Middle frontal gyrus (tissue), 1 donor: ENCODE data around the gene PPP2CA.
"Not testable (repeated sequence)": the region's sequence is repeated elsewhere in the genome, so short reads cannot be mapped to it uniquely, and the experiment has no call there.

ENCODE experiments used
- DNase-seq: peaks from one replicate; pipeline ENCODE4 v3.0.0-alpha.2; 2015; ENCODE audit warnings: low spot score; ENCODE audit errors: extremely low spot score

Gene PPP2CA

DNA sequence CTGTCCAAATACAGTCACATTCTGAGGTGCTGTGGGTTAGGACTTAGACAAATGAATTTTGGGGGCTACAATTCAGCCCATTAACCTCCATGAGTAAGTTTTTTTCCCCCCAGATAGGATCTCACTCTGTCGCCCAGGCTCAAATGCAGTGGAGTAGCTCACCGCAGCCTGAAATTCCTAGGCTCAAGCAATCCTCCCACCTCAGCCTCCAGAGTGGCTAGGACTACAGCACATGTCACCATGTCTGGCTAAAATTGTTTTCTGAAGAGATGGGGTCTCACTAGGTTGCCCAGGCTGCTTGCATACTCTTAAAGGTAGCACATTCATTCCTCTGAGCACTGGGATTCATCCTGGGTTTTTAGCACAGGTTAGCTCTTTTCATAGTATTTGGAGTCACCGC lies 22.2 kb downstream of the PPP2CA start:
- DNase-seq: no peak

GRCh38 chr5:134195666-134196065 lies 30.2 kb downstream of the PPP2CA start:
- no peak for DNase-seq

GRCh38 chr5:134189031-134189430 lies 36.8 kb downstream of the PPP2CA start:
- DNase-seq: no peak

- DNase-seq: no peak
Observed at GRCh38 chr5:134188092-134188491, 37.8 kb downstream of the PPP2CA start.

DNA sequence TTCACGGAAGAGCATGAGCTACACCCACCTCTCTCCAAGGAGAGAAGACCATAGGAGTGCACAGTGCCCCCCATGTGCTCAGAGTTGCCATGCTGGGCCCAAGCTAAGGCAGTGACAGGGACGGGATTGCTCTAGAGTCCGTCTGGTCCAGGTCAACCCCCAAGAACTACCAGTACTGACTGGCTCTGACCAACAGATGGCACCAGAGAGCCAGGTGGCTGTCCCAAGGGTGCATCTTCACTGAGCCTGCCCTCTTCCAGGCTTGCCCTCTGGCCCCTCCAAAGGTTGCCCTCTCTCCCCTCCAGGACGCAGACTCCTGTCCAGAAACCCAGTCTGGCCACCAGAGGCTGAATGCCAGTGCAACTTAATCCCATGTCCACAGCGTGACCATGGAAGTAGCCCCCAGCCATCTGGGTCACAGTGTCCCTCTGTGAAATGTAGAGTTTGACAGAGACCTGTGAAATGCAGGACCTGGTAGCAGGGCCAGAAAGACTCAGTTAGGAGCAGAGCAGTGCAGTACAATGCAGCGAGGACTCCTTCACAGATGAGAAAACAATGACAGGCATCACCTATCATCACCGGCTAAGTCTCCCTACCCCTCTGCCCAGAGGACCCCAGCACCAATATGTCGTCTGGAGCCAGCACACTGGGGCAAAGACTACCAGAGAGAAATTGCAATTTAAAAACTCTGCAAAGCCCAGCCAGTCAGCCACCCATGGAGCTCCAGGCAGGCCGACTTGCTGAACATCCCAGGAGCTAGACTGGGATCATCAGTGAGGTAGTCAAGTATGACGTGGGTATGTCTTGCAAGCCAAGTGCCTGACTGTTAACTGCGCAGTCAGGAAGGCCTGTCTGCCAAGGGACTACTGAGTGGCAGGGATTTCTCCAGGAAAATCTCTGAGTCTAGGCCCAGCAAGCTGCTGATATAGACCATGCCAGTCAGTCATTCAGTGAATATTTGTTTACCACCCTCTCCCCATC lies 41.4 kb downstream of the PPP2CA start:
- no peak for DNase-seq

DNA sequence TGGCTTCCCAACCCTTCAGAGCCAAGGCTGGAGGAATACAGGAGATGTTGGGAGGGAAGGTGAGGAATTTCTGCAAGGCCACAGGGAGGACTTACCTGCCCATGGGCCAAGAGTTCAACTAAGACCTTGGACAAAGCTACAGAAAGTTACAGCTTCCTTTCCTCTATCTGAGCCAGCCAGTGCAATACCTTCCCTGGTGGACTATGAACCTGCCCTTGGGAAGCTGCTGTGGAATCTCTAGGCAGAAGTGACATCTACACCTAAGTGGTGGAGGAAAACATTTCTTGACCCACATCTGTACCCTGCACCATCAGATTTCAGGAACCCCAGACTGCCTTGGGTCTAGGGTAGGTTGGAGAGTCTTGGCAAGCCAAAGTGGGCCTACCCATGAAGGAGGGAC lies 42.4 kb downstream of the PPP2CA start:
- no peak for DNase-seq

DNA sequence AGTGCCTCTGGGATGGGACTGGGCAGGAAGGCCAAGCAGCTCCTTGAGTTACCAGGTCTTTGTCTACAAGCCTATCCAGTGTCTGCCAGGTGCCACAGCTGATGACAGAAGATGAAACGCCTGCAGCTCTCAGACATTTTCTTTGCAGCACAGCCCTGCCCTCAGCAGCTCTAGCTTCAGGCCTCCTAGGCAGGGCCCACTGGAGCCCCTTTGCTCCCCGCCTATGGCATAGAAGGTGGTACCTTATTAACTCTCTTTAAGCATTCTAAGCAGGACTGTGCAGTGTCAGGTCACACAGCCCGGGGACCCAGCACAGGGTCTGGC lies 47.8 kb downstream of the PPP2CA start:
- DNase-seq: no peak

GRCh38 chr5:134177369-134178095 lies 48.3 kb downstream of the PPP2CA start:
- DNase-seq: no peak

DNA sequence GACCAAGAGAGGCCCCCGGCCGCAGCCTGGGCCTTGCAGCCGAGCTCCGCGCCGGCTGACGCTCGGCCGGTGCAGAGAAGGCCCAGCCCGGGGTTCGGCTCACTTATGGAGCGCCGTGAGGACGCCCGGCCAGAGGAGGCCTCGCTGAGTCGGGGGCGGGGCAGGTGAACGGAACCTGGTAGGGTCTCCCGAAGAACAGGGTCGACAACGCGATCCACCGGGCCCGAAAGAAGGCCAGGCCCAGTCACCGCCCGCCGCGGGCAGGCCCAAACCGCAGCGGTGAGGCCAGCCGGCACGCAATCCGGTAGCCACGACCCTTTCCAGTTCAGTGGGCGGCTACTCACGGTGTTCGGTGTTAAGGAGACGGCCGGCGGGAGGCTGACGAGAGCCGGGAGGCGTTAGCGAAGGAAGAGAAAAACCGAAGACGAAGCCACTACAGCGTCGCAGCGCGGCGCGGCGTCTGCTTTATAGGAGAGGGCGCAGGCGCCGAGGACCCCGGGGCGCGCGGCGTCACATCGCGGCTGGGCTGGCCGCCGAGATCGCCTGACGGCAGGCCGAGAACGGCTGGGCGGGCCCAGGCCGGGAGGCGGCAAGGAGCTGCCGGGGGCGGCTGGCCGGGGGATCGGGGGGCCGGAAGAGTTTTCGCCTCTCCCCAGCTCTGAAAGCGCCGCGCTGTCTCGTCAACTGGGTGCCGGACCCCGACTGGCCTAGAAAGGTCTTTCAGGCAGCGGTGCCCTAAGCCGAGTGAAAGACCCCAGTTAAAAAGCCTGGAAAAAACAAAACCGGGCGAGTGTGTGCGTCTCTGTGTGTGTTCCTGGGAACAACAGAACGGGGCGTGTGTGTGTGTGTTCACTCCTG lies 49.1 kb downstream of the PPP2CA start, which contains the start of gene SKP1:
SKP1 (minus strand) TSS at position 440 of the 858 bp plus-strand sequence. CDS start 2,928 bp downstream, outside the sequence.
- peak; percentile 70 for DNase-seq

DNA sequence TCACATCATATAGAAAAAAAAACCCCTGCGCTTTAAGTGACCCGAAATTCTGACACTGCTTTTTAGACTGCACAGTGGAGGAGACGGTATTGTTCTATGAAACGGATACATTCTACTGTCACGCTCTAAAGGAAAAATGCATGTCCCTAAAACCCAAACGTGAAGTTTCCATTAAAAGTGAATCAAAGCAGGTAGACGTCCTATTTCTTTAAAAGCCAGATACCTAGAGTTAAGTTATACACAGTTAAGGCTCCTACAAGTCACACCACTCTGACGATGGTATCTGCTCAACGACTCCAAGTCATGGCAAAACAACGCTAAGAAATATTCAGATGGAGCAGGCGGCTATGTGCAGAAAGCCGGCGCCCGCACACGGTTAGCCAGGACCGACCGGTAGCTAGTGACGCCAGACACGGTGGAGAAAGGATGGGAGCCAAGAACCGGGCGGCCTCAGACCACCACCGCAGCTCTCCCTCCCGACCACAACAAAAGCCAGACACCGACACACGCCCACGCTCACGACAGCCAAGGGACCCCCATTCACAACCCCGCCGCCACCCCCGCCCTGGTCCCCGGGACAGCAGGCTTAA lies 49.9 kb downstream of the PPP2CA start:
- DNase-seq: no peak

DNA sequence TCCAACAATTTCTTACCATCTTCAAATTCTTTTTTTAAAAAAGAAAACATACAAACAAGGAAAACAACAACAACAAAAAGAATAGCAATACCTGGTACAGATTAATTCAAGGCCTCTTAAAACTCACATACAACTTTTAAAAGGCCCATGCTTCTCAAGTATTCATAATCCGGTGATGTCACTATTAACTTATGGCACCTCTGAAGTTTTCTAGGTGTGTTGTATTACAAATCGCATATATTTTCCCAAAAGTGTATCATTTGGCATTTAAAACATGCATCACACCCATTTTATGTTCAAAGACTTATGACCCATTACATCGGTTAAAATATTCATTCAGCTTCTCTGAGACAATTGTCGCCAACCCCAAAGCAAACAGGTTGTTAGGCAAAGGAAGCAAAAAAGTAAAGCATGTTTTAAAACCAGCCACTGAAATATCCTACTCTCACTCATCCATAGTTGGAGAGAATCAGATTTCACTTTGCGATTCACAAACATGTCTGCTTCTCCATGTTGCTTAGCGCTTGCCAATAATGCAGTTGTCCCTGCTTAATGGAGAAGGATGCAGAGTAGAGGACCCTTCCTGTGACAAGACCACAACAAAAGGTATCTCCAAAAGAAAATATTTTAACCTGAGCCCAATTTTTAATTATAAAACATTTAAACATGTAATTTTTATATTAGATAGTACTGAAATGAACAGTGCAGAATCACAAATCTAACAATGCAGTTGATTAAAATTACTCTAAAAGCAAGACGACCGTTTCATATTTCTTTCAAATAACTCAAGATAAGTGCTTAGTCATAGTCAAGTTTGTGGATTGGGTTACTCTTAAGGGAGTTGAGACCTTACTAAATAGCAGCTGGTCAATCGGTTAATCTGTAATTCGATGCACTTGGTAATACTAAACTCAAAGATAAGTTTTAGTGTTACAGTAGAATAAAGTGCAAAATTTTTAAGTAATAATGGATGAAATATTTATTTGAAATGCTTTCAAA lies 50.7 kb downstream of the PPP2CA start:
- DNase-seq: no peak

- no peak for DNase-seq
Observed at GRCh38 chr5:134171972-134172371, 53.9 kb downstream of the PPP2CA start.

GRCh38 chr5:134162592-134162991 lies 63.3 kb downstream of the PPP2CA start:
- no peak for DNase-seq

DNA sequence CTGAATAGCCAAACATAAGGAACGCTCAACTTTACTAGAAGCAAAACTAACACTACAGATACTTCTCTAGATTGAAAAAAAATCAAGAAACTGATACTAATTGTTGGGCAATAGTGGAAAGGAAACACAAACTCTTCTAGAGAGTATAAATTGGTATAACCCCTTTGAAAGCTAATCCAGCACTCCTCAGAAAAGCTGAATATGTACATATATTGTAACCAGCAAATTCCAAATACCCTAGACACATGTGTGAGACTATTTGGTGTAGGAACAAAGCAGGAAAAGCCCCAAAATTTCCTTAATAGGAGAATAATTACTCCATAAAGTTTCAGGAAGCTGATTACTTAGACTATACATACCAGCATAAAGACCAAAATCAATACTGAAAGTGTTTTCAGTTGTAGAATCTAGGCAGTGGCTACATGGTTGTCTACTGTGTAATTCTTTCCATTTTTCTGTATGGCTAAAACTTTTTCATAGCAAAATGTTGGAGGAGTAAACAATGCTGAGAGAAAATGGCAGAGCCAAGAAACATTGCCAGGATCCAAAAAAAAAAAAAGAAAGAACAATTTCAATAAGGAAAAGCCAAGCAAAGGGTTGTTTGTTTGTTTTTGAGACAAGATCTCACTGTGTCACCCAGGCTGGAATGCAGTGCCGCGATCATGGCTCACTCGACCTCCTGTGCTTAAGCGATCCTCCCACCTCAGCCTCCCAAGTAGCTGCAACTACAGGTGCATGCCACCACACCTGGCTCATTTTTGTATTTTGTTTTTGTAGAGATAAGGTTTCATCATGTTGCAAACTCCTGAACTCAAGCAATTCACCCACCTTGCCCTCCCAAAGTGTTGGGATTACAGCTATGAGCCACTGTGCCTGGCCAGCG lies 64.1 kb downstream of the PPP2CA start:
- no peak for DNase-seq

DNA sequence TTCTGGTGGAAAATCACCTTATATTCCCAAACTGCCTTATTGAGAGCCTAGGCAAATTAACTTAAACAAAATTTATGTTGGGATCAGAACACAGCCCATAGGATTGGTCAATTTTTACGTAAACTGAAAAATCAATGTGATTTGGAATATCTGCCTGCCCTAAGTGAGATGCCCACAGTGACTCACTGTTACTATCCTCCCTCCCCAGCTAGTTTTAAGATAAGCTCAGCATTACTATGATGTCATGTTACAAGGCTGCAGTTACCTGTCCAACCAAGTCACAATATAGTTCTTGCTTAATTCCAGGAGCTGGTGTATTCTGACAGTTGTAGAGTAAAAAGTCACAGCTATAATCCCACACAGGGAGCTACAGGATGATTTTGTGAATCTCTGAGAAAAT lies 72.2 kb downstream of the PPP2CA start:
- DNase-seq: no peak

- DNase-seq: no peak
Observed at GRCh38 chr5:134153241-134153640, 72.6 kb downstream of the PPP2CA start.

- DNase-seq: not testable (repeated sequence)
Observed at GRCh38 chr5:134152173-134152832, 73.6 kb downstream of the PPP2CA start.

DNA sequence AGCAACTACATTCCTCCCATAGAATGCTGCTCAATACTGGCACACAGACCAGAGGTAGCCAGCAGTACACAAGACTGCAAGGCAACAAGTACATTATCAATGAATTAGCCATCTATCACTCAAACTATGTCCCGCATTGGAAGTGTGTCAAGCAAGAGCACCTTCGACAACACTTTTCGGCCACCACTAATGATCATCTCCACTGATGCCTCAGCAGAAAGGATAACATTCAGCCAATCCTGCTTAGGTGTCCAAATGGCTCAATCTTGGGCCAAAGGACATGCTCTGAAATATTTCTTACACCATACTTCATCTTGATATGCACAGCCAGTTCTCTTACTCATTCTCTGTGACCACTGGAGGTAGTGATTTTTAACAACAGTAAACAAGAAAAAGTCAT lies 74.2 kb downstream of the PPP2CA start:
- DNase-seq: no peak
